KMS-11 (cell line): ENCODE measurements around the gene C2CD2.
A peak's percentile ranks its signal among the peaks of the same experiment; 100 is the strongest.

ENCODE experiments used
- H2AFZ ChIP-seq: fragments of 200-600 bp; sonication (generic); 2 replicates; pipeline ENCODE4 v1.6.1; 2016; ENCODE audit warnings: antibody characterized with exemption, mixed run types, low read depth
- H3K27ac ChIP-seq: fragments of 200-600 bp; sonication (generic); 2 replicates; pipeline ENCODE4 v1.6.1; 2016; ENCODE audit warnings: mild to moderate bottlenecking, mixed run types
- H3K27me3 ChIP-seq: fragments of 200-600 bp; sonication (generic); 2 replicates; pipeline ENCODE4 v1.6.1; 2017; ENCODE audit warnings: mild to moderate bottlenecking, low read depth, mixed run types, moderate library complexity; ENCODE audit not compliant: insufficient read depth
- H3K36me3 ChIP-seq: fragments of 200-600 bp; sonication (generic); 2 replicates; pipeline ENCODE4 v1.6.1; 2017; ENCODE audit warnings: mild to moderate bottlenecking, mixed run types; ENCODE audit not compliant: insufficient read depth
- H3K4me1 ChIP-seq: fragments of 200-600 bp; sonication (generic); 2 replicates; pipeline ENCODE4 v1.6.1; 2016; ENCODE audit warnings: mild to moderate bottlenecking, low read depth, mixed run types; ENCODE audit not compliant: poor library complexity, severe bottlenecking
- H3K4me2 ChIP-seq: fragments of 200-600 bp; sonication (generic); 2 replicates; pipeline ENCODE4 v1.7.0; 2016; ENCODE audit warnings: mild to moderate bottlenecking, mixed run types
- H3K4me3 ChIP-seq: fragments of 200-600 bp; sonication (generic); IDR thresholded peaks from 2 replicates; pipeline ENCODE4 v1.6.1; 2017; ENCODE audit warnings: low read depth, low read length, mixed read lengths; ENCODE audit not compliant: insufficient read depth
- H3K79me2 ChIP-seq: fragments of 200-600 bp; sonication (generic); 2 replicates; pipeline ENCODE4 v1.6.1; 2016; ENCODE audit warnings: low read depth, mixed run types; ENCODE audit not compliant: insufficient read depth
- H3K9ac ChIP-seq: fragments of 200-600 bp; sonication (generic); 2 replicates; pipeline ENCODE4 v1.6.1; 2016; ENCODE audit warnings: mild to moderate bottlenecking, mixed run types
- H4K20me1 ChIP-seq: fragments of 200-600 bp; sonication (generic); 2 replicates; pipeline ENCODE4 v1.6.1; 2016; ENCODE audit warnings: mild to moderate bottlenecking, mixed run types; ENCODE audit not compliant: insufficient read depth
- TF ChIP-seq, protein P1 (sequence below): fragments of 200-600 bp; sonication (generic); conservative IDR thresholded peaks from 2 replicates; pipeline ENCODE4 v1.6.1; 2017; ENCODE audit warnings: low read depth, mild to moderate bottlenecking, antibody characterized with exemption, low read length, moderate library complexity, mixed read lengths

The C2CD2 gene

GRCh38 chr21:41881051-41881450 lies 72.8 kb downstream of the C2CD2 start:
- Histone ChIP-seq H3K9ac (no peak overlapping the region), H3K4me1 (peaks cover 26% of the 10 kb centered on the region), H3K27ac (0 out of 2 replicates have a peak overlapping the region, but pooled peaks have one; percentile 5), H3K4me2 (no peak overlapping the region), H4K20me1 (no peaks in the 10 kb centered on the region), H3K36me3 (no peaks in the 10 kb centered on the region), H2AFZ (no peak overlapping the region), H3K27me3 (no peaks in the 10 kb centered on the region), H3K79me2 (peaks cover 8% of the 10 kb centered on the region; the same call in 1 of the 2 replicates), H3K4me3 (no peak overlapping the region)
- TF ChIP-seq, protein P1, sequence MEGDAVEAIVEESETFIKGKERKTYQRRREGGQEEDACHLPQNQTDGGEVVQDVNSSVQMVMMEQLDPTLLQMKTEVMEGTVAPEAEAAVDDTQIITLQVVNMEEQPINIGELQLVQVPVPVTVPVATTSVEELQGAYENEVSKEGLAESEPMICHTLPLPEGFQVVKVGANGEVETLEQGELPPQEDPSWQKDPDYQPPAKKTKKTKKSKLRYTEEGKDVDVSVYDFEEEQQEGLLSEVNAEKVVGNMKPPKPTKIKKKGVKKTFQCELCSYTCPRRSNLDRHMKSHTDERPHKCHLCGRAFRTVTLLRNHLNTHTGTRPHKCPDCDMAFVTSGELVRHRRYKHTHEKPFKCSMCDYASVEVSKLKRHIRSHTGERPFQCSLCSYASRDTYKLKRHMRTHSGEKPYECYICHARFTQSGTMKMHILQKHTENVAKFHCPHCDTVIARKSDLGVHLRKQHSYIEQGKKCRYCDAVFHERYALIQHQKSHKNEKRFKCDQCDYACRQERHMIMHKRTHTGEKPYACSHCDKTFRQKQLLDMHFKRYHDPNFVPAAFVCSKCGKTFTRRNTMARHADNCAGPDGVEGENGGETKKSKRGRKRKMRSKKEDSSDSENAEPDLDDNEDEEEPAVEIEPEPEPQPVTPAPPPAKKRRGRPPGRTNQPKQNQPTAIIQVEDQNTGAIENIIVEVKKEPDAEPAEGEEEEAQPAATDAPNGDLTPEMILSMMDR, result no peak

- H3K4me3 ChIP-seq, result no peak overlapping the region
- H2AFZ ChIP-seq, result peak overlapping the region; percentile 99
Measured at GRCh38 chr21:41880153-41880552, 73.7 kb downstream of the C2CD2 start.

DNA sequence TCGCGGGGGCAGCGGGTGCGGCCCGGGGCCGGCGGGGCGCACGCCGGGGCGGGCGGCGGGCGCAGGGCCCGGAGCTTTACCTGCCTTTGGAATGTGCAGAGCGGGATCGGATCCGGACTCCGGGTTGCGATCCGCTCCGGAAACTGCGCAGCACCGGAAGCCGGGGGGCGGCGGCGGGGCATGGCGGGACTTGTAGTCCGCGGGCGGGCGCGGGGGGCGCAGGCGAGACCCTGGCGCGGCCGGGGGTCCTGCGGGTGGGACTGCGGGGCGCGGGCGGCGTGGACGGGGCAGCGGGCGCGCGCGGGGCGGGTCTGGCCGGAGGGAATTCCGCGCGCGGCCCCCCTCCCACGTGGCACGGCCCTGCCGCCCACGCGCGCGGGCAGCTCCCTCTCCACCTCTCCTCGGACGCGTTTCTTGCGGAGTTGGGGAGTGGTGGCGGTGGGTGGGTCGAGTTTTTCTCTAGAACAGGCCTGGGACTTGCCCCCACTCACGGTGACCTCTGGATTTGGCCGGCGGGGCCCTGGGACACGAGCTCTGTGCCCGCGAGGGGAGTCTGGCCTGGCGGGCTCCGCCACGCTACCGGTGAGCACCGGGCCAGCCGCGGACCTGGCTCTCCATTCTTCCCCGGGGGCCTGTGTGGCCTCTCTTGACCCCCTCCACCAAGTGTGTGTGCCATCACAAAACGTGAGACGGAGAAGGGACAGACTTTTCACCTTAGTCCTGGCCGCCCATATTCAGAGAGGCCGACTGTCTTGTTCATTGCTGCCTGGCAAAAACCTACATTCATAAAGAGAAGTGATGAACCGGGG lies 74.4 kb downstream of the C2CD2 start, which contains the start of gene PRDM15:
Gene PRDM15, minus strand, starts transcription at position 155 of the 809 bp plus-strand sequence. CDS start 18,981 bp downstream, outside the sequence.
- Histone ChIP-seq H3K36me3 (no peaks in the 10 kb centered on the region), H3K4me3 (no peak within 1 kb of the TSS), H3K79me2 (peaks cover 8% of the 10 kb centered on the region; the same call in 1 of the 2 replicates), H3K4me1 (peaks cover 12% of the 10 kb centered on the region), H3K9ac (peak within 1 kb of the TSS; percentile 100), H3K27ac (peak within 1 kb of the TSS; percentile 96), H4K20me1 (no peaks in the 10 kb centered on the region), H3K27me3 (no peaks in the 10 kb centered on the region), H3K4me2 (peak within 1 kb of the TSS; percentile 91), H2AFZ (peak within 1 kb of the TSS; percentile 99)
- TF ChIP-seq, protein P1, result no peak

More at GRCh38 chr21:41880153-41880552, 73.7 kb downstream of the C2CD2 start:
- Histone ChIP-seq H4K20me1 (no peaks in the 10 kb centered on the region), H3K9ac (peak overlapping the region; percentile 100; the same call in 1 of the 2 replicates), H3K27ac (peak overlapping the region; percentile 96), H3K4me2 (peak overlapping the region; percentile 65), H3K27me3 (no peaks in the 10 kb centered on the region), H3K79me2 (peaks cover 8% of the 10 kb centered on the region; the same call in 1 of the 2 replicates), H3K4me1 (peaks cover 20% of the 10 kb centered on the region), H3K36me3 (no peaks in the 10 kb centered on the region)
- TF ChIP-seq, protein P1, result no peak

GRCh38 chr21:41878831-41879189 lies 75.0 kb downstream of the C2CD2 start:
- H3K27ac ChIP-seq, result peak overlapping the region; percentile 71; the same call in 1 of the 2 replicates
- H3K4me3 ChIP-seq, result no peak overlapping the region
- no peak overlapping the region for H3K4me2 ChIP-seq

More at GRCh38 chr21:41878831-41879189, 75.0 kb downstream of the C2CD2 start:
- TF ChIP-seq, protein P1, result no peak
- no peaks in the 10 kb centered on the region for H3K27me3 ChIP-seq
- no peaks in the 10 kb centered on the region for H3K36me3 ChIP-seq
- H3K79me2 ChIP-seq, result peaks cover 8% of the 10 kb centered on the region; the same call in 1 of the 2 replicates
- H3K4me1 ChIP-seq, result peaks cover 12% of the 10 kb centered on the region
- H3K9ac ChIP-seq, result peak overlapping the region; percentile 96
- no peaks in the 10 kb centered on the region for H4K20me1 ChIP-seq
- peak overlapping the region; percentile 89; the same call in 1 of the 2 replicates for H2AFZ ChIP-seq
